ENCODE results near the gene NCDN. TPM values are rescaled to one million over a fixed set of nuclear protein-coding genes. Genes with fewer than 3 reads are reported as not detected.

Gene NCDN
- total RNA-seq (2021) (25.2 and 26.9 TPM in 2 replicates), Bru-seq, nascent RNA (percentile 60 among the genes with signal in this experiment), BruChase-seq, experiment 1, labeled RNA remaining after a 2-hour chase (percentile 64 among the genes with signal in this experiment), BruChase-seq, experiment 2, labeled RNA remaining after a 6-hour chase (percentile 76 among the genes with signal in this experiment)
- long read RNA-seq, transcript NCDN-202 (7 exons, 3,683 nt): minor isoform, 7 of 82 reads
- long read RNA-seq, transcript NCDN-201 (8 exons, 3,433 nt): major isoform, 20 of 82 reads
- long read RNA-seq, partial matches to known transcripts: 6 of 82 reads
- long read RNA-seq, other reads (novel, unspliced or antisense): 49 of 82 reads

DNA sequence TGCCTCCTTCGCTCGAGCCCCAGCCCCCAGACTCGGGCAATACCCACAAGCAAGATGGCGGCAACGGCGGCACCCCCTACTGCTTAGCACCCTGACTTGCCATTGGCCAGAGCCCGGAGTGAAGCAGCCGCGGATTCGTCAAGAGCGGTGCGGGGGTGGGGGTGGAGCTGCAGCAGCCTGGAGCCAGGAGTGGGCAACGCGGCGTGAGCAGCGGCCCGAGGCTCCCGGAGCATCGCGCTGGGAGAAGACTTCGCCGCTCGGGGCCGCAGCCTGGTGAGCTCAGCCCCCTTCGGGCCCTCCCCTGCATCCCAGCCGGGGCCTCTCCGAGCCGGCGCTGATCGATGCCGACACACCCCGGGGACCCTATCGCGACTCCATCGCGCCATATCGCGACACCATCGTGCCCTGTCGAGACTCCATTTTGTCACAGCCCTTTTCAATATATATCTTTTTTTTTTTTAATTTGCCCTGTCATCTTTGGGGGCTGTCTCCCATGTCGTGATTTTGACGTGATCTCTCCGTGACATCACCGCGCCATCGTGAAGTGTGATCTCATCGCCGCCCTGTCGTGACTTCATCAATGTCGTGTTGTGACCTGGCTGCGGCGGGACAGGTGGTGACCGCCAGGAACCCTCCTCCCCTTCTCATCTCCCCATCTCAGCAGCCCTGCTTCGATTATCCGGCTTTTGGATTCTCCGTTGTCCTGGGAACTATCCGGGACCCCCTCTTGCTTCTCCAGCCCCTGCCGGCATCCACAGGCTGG is at the start of gene NCDN:
Gene NCDN, plus strand, starts transcription at position 189 of the 763 bp plus-strand sequence. Its CDS starts 392 bp downstream, at position 581.
- ChIA-PET POLR2A (ENCODE audit: low non-redundant PET) (interaction anchor here (0.6 kb wide), 1 partner anchor 106 kb away, joined by 3 read pairs; no protein-coding TSS in a partner anchor), CTCF (interaction anchor here (1.4 kb wide), 1 partner anchor 107 kb away, joined by 4 read pairs; no protein-coding TSS in a partner anchor)
- peak within 1 kb of the TSS; percentile 94 for H3K4me3 ChIP-seq (ENCODE audit: low read depth, low read length, poor library complexity, severe bottlenecking)
- H3K36me3 ChIP-seq (ENCODE audit: insufficient read depth, low read length, poor library complexity, severe bottlenecking): peaks cover 14% of the 10 kb centered on the region
- no peak for TF ChIP-seq EZH2 (IDR thresholded peaks at IDR 0.05; ENCODE audit: borderline replicate concordance, low read depth, low read length, poor library complexity, severe bottlenecking)
- TF ChIP-seq, protein P1, sequence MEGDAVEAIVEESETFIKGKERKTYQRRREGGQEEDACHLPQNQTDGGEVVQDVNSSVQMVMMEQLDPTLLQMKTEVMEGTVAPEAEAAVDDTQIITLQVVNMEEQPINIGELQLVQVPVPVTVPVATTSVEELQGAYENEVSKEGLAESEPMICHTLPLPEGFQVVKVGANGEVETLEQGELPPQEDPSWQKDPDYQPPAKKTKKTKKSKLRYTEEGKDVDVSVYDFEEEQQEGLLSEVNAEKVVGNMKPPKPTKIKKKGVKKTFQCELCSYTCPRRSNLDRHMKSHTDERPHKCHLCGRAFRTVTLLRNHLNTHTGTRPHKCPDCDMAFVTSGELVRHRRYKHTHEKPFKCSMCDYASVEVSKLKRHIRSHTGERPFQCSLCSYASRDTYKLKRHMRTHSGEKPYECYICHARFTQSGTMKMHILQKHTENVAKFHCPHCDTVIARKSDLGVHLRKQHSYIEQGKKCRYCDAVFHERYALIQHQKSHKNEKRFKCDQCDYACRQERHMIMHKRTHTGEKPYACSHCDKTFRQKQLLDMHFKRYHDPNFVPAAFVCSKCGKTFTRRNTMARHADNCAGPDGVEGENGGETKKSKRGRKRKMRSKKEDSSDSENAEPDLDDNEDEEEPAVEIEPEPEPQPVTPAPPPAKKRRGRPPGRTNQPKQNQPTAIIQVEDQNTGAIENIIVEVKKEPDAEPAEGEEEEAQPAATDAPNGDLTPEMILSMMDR (conservative IDR thresholded peaks at IDR 0.05; ENCODE audit: low read depth, low read length): no peak
- DNase-seq (ENCODE audit: low spot score): peak; percentile 99
- intact Hi-C loops (cut with micrococcal nuclease; ENCODE audit: unreplicated experiment): loop anchor here (5.0 kb wide), 1 partner anchor 365 kb away; the partner anchor contains the start of gene SFPQ
- no peaks in the 10 kb centered on the region for H3K9me3 ChIP-seq (ENCODE audit: low read depth, low read length, poor library complexity, severe bottlenecking)
- peaks cover 14% of the 10 kb centered on the region for H3K4me1 ChIP-seq (ENCODE audit: insufficient read depth, low read length, poor library complexity, severe bottlenecking)
- TSS peak; percentile 68 for BruUV-seq (replicated peaks)
- H3K27ac ChIP-seq (ENCODE audit: low read depth, low read length, poor library complexity, severe bottlenecking): peak within 1 kb of the TSS; percentile 92
- no peaks in the 10 kb centered on the region for H3K27me3 ChIP-seq (replicated peaks; ENCODE audit: insufficient read depth, low read depth, low read length, poor library complexity)

DNA sequence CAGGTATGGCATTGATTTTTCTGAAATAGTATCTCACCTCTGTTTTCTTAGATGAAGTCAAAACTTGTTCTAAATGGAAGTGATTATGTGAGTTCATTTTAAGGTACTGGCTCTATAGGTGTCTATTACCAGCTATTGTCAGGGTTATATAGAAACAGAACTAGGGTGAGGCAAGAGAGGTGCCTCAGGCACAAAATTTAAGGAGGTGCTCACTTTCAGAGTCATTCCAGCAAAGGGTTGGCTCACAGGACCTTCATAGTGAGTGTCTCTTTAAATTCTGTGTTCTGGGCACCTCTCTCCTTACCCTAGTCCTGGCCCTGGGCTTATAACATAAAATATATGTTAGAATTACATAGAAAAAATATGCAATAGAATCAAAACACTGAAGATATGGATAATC is 49.7 kb upstream of the NCDN start:
- no TSS peak for BruUV-seq (replicated peaks)

DNA sequence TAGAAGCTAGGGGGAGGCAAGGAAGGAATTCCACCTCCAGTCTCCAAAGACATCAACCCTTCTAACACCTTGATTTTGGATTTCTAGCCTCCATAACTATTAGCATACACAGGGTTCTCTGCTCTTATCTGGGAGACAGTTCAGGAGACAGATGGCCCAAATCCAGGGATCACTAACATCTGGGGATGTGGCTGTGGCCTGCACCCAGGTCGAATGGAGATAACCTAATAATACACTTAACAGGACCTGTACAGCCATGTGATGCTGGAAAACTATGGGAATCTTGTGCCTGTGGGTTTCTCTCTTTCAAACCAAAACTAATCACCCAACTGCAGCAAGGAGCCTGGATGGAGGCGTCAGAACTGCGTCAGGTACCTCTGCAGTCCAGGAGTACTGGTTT is 48.0 kb upstream of the NCDN start:
- no peak for DNase-seq (ENCODE audit: low spot score)
- ChIA-PET POLR2A (ENCODE audit: low non-redundant PET) (no interaction called here), CTCF (no interaction called here)
- H3K27me3 ChIP-seq (replicated peaks; ENCODE audit: insufficient read depth, low read depth, low read length, poor library complexity): no peaks in the 10 kb centered on the region
- no peak overlapping the region for H3K4me3 ChIP-seq (ENCODE audit: low read depth, low read length, poor library complexity, severe bottlenecking)
- H3K9me3 ChIP-seq (ENCODE audit: low read depth, low read length, poor library complexity, severe bottlenecking): no peaks in the 10 kb centered on the region
- H3K27ac ChIP-seq (ENCODE audit: low read depth, low read length, poor library complexity, severe bottlenecking): no peak overlapping the region
- intact Hi-C loops (cut with micrococcal nuclease; ENCODE audit: unreplicated experiment): no loop called here
- TF ChIP-seq EZH2 (IDR thresholded peaks at IDR 0.05; ENCODE audit: borderline replicate concordance, low read depth, low read length, poor library complexity, severe bottlenecking): no peak
- TF ChIP-seq, protein P1 (conservative IDR thresholded peaks at IDR 0.05; ENCODE audit: low read depth, low read length): no peak
- H3K36me3 ChIP-seq (ENCODE audit: insufficient read depth, low read length, poor library complexity, severe bottlenecking): no peaks in the 10 kb centered on the region
- H3K4me1 ChIP-seq (ENCODE audit: insufficient read depth, low read length, poor library complexity, severe bottlenecking): peaks cover 21% of the 10 kb centered on the region
- no TSS peak for BruUV-seq (replicated peaks)

More for the DNA sequence above, 49.7 kb upstream of the NCDN start:
- no peak overlapping the region for H3K4me3 ChIP-seq (ENCODE audit: low read depth, low read length, poor library complexity, severe bottlenecking)
- H3K36me3 ChIP-seq (ENCODE audit: insufficient read depth, low read length, poor library complexity, severe bottlenecking): no peaks in the 10 kb centered on the region
- no peaks in the 10 kb centered on the region for H3K27me3 ChIP-seq (replicated peaks; ENCODE audit: insufficient read depth, low read depth, low read length, poor library complexity)
- H3K4me1 ChIP-seq (ENCODE audit: insufficient read depth, low read length, poor library complexity, severe bottlenecking): peaks cover 21% of the 10 kb centered on the region
- ChIA-PET POLR2A (ENCODE audit: low non-redundant PET) (no interaction called here), CTCF (no interaction called here)
- no peak overlapping the region for H3K27ac ChIP-seq (ENCODE audit: low read depth, low read length, poor library complexity, severe bottlenecking)
- DNase-seq (ENCODE audit: low spot score): no peak
- intact Hi-C loops (cut with micrococcal nuclease; ENCODE audit: unreplicated experiment): no loop called here
- no peaks in the 10 kb centered on the region for H3K9me3 ChIP-seq (ENCODE audit: low read depth, low read length, poor library complexity, severe bottlenecking)
- TF ChIP-seq EZH2 (IDR thresholded peaks at IDR 0.05; ENCODE audit: borderline replicate concordance, low read depth, low read length, poor library complexity, severe bottlenecking): no peak
- TF ChIP-seq, protein P1 (conservative IDR thresholded peaks at IDR 0.05; ENCODE audit: low read depth, low read length): no peak

Data from A673 (cell line).